ENCODE data around the gene NUDT8.

The NUDT8 gene

GRCh38 chr11:67617243-67617953, 12.3 kb downstream of the NUDT8 start:
- TF ChIP-seq GATA1 (IDR thresholded peaks at IDR 0.05; ENCODE audit: low read depth, low read length): no peak
- TF ChIP-seq POLR2A (IDR thresholded peaks at IDR 0.05; ENCODE audit: low read length): no peak
- DNase-seq: no peak

- DNase-seq: no peak
- TF ChIP-seq GATA1 (IDR thresholded peaks at IDR 0.05; ENCODE audit: low read depth, low read length) (no peak), POLR2A (IDR thresholded peaks at IDR 0.05; ENCODE audit: low read length) (no peak)
These were observed 13.1 kb downstream of the NUDT8 start for GRCh38 chr11:67616431-67617242.

GRCh38 chr11:67615728-67616430, 13.9 kb downstream of the NUDT8 start:
- DNase-seq: no peak
- TF ChIP-seq POLR2A (IDR thresholded peaks at IDR 0.05; ENCODE audit: low read length): no peak
- no peak for TF ChIP-seq GATA1 (IDR thresholded peaks at IDR 0.05; ENCODE audit: low read depth, low read length)

- DNase-seq: peak; percentile 55 to 66
- TF ChIP-seq GATA1 (IDR thresholded peaks at IDR 0.05; ENCODE audit: low read depth, low read length) (no peak), POLR2A (IDR thresholded peaks at IDR 0.05; ENCODE audit: low read length) (no peak)
These were observed 14.7 kb downstream of the NUDT8 start for GRCh38 chr11:67614730-67615714.

- TF ChIP-seq POLR2A (IDR thresholded peaks at IDR 0.05; ENCODE audit: low read length): no peak
- peak; percentile 64 to 76 for DNase-seq
These were observed 15.6 kb downstream of the NUDT8 start for GRCh38 chr11:67613960-67614715.

- no peak for DNase-seq
- TF ChIP-seq POLR2A (IDR thresholded peaks at IDR 0.05; ENCODE audit: low read length) (no peak), GATA1 (IDR thresholded peaks at IDR 0.05; ENCODE audit: low read depth, low read length) (no peak)
These were observed 16.3 kb downstream of the NUDT8 start for GRCh38 chr11:67613313-67613959.

- no peak for TF ChIP-seq POLR2A (IDR thresholded peaks at IDR 0.05; ENCODE audit: low read length)
- TF ChIP-seq GATA1 (IDR thresholded peaks at IDR 0.05; ENCODE audit: low read depth, low read length): no peak
- no peak for DNase-seq
These were observed 17.0 kb downstream of the NUDT8 start for GRCh38 chr11:67612751-67613150.

GRCh38 chr11:67611704-67612587, 17.8 kb downstream of the NUDT8 start:
- DNase-seq: no peak
- TF ChIP-seq POLR2A (IDR thresholded peaks at IDR 0.05; ENCODE audit: low read length) (no peak), GATA1 (IDR thresholded peaks at IDR 0.05; ENCODE audit: low read depth, low read length) (no peak)

GRCh38 chr11:67611165-67611564, 18.6 kb downstream of the NUDT8 start:
- TF ChIP-seq POLR2A (IDR thresholded peaks at IDR 0.05; ENCODE audit: low read length) (no peak), GATA1 (IDR thresholded peaks at IDR 0.05; ENCODE audit: low read depth, low read length) (no peak)
- DNase-seq: no peak

GRCh38 chr11:67610302-67610868, 19.4 kb downstream of the NUDT8 start:
- DNase-seq: no peak
- TF ChIP-seq GATA1 (IDR thresholded peaks at IDR 0.05; ENCODE audit: low read depth, low read length): no peak
- no peak for TF ChIP-seq POLR2A (IDR thresholded peaks at IDR 0.05; ENCODE audit: low read length)

- TF ChIP-seq GATA1 (IDR thresholded peaks at IDR 0.05; ENCODE audit: low read depth, low read length) (no peak), POLR2A (IDR thresholded peaks at IDR 0.05; ENCODE audit: low read length) (no peak)
- DNase-seq: no peak
These were observed 20.4 kb downstream of the NUDT8 start for GRCh38 chr11:67609316-67609715.

Measured in erythroblast (primary cell).